ENCODE data around the gene ILF3. TPM values are rescaled to one million over a fixed set of nuclear protein-coding genes. Genes with fewer than 3 reads are reported as not detected.
A peak's percentile ranks its signal among the peaks of the same experiment; 100 is the strongest.

Gene ILF3
- 113 and 194 TPM in 2 replicates for total RNA-seq (2014; rRNA removed; shearing (Covaris generic); ENCODE audit: low replicate concordance)

DNA sequence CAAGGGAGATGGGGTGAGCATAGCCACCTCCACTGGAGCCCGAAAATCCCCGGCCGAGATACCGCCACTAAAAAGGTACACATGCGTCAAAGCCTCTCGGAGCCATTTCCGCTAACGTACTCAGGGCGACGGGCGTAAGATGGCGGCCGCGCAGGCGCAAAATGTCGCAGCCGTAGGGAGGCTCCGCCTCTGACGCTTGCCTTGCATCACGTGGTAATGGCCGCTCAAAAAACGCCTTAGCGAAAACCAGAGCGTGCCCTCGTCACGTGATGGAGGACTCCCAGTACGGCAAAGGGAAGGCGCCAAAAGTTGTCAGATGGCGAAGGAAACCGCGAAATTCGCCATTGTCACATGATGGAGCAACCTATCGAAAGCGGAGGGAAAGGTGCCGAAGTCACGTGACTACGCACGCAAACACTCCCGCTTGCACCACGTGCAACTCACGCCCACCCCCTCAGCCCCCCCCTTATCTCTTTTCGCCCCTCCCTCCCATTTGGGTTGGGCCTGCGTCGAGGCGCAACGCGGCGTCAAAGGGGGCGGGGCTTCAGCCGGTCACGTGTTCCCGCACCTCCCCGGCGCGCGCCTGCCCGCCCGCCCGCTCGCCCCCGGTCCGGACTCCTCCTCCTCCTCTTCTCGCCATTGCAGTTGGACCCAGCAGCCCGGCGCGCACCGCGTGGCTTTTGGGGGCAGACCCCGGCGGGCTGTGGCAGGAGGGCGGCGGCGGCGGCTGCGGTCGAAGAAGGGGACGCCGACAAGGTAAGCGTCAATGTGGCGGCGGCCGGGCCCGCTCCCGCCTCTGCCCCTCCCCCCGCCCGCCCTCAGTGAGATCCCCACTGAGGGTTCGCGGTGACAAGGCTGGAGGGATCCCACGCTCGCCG, at the start of gene ILF3:
TSS of gene ILF3 (plus strand) at position 615 of the 878 bp plus-strand sequence. CDS start 16,260 bp downstream, outside the sequence.
- Histone ChIP-seq H3K27ac (ENCODE audit: low read length) (peak within 1 kb of the TSS; percentile 88), H3K4me1 (ENCODE audit: low read length) (peaks cover 44% of the 10 kb centered on the region), H3K79me2 (ENCODE audit: low read length) (peaks cover 54% of the 10 kb centered on the region), H3K4me2 (ENCODE audit: low read depth, low read length, poor library complexity, severe bottlenecking) (peak within 1 kb of the TSS; percentile 89), H3K9me2 (replicated peaks; ENCODE audit: insufficient read depth, low read length) (no peaks in the 10 kb centered on the region), H3K9me3 (ENCODE audit: low read length) (no peaks in the 10 kb centered on the region), H3K9ac (ENCODE audit: low read length) (peak within 1 kb of the TSS; percentile 99), H2AFZ (ENCODE audit: low read length) (peak within 1 kb of the TSS; percentile 38; the same call in 1 of the 2 replicates), H3K36me3 (ENCODE audit: insufficient read depth, low read length) (peaks cover 25% of the 10 kb centered on the region), H3K27me3 (ENCODE audit: low read length) (no peaks in the 10 kb centered on the region), H3K4me3 (ENCODE audit: low read length) (peak within 1 kb of the TSS; percentile 99), H4K20me1 (ENCODE audit: insufficient read depth, low read depth, low read length) (peaks cover 37% of the 10 kb centered on the region)
- DNase-seq = peak; percentile 100

DNA sequence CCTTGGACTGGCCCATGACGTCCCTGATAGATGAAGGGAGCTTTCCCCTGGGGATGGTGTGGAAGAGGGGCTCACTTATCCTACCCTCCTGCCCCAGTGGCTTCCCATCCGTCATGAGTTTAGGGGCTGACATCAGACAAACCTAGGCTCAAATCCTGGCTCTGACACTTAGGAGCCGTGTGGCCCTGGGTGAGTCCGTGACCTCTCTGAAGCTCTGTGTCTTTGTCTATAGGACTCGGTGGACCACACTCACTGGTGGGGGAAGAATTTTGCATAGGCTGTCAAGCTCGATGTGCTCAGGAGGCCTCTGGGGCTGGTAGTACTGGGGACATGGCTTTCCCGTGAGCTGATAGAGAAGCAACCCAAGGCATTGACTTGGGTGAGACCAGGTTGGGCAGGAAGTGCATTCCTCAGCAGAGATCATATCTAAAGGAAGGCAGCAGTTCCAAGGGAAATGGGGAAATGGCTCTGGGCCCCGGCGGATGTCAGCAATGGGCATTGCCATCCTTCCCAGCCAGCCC, 49.6 kb upstream of the ILF3 start:
- peak; percentile 84 for DNase-seq
- Histone ChIP-seq H3K9ac (ENCODE audit: low read length) (peak overlapping the region; percentile 95), H3K79me2 (ENCODE audit: low read length) (peaks cover 34% of the 10 kb centered on the region), H3K4me2 (ENCODE audit: low read depth, low read length, poor library complexity, severe bottlenecking) (peak overlapping the region; percentile 69), H3K27ac (ENCODE audit: low read length) (peak overlapping the region; percentile 91), H3K4me1 (ENCODE audit: low read length) (peaks cover 22% of the 10 kb centered on the region), H3K4me3 (ENCODE audit: low read length) (peak overlapping the region; percentile 76), H3K36me3 (ENCODE audit: insufficient read depth, low read length) (no peaks in the 10 kb centered on the region), H3K9me3 (ENCODE audit: low read length) (no peaks in the 10 kb centered on the region), H2AFZ (ENCODE audit: low read length) (no peak overlapping the region), H3K27me3 (ENCODE audit: low read length) (no peaks in the 10 kb centered on the region), H4K20me1 (ENCODE audit: insufficient read depth, low read depth, low read length) (no peaks in the 10 kb centered on the region), H3K9me2 (replicated peaks; ENCODE audit: insufficient read depth, low read length) (no peaks in the 10 kb centered on the region)

DNA sequence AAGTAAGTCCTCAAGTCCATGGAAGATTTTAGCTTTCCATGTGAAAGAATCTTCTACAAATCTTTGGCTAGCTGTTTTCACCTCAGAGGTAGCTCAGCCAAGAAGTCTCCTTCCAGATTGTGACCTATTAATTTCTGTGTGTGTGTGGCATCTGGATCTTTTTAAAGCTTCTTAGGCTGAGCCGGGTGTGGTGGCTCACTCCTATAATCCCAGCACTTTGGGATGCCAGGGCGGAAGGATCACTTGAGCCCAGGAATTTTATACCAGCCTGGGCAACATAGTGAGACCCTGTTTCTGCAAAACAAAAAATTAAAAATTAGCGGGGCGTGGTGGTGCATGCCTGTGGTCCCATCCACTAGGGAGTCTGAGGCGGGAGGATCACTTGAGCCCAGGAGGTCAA, 42.2 kb upstream of the ILF3 start:
- Histone ChIP-seq H4K20me1 (ENCODE audit: insufficient read depth, low read depth, low read length) (no peaks in the 10 kb centered on the region), H3K4me2 (ENCODE audit: low read depth, low read length, poor library complexity, severe bottlenecking) (no peak overlapping the region), H3K4me1 (ENCODE audit: low read length) (no peaks in the 10 kb centered on the region), H3K79me2 (ENCODE audit: low read length) (peaks cover 41% of the 10 kb centered on the region), H3K9me2 (replicated peaks; ENCODE audit: insufficient read depth, low read length) (no peaks in the 10 kb centered on the region), H3K27ac (ENCODE audit: low read length) (no peak overlapping the region), H3K9ac (ENCODE audit: low read length) (no peak overlapping the region), H3K36me3 (ENCODE audit: insufficient read depth, low read length) (no peaks in the 10 kb centered on the region), H2AFZ (ENCODE audit: low read length) (no peak overlapping the region), H3K4me3 (ENCODE audit: low read length) (no peak overlapping the region), H3K9me3 (ENCODE audit: low read length) (no peaks in the 10 kb centered on the region), H3K27me3 (ENCODE audit: low read length) (no peaks in the 10 kb centered on the region)
- no peak for DNase-seq

DNA sequence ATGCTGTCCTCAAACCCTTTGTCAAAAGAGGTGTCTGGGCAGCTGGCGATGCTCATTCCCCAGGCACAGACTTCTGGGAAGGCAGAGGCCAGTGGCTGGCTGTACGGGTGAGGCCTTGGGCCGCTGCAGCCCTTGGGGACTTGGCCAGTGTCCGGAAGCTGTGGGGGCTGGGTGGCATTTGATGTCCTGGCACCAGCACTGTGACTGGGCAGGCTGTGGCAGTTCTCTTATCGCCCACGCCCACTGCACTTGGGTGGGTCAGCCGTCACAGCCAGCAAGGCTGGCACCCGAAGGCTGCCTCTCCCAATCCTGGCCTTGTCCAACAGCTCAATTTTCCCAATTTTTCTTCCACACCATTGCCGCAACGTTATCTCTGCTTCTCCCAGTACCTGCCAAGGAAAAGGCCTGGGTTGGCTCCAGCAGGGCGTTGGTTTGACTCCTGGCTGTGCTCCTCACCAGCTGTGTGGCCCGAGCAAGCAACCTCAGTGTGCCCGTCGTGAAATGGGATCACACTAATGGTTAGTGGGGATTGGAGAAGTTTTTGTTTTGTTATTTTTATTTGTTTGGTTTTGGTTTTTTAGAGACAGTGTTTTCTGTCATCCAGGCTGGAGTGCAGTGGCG, 41.5 kb upstream of the ILF3 start:
- Histone ChIP-seq H3K36me3 (ENCODE audit: insufficient read depth, low read length) (no peaks in the 10 kb centered on the region), H3K27me3 (ENCODE audit: low read length) (no peaks in the 10 kb centered on the region), H3K9ac (ENCODE audit: low read length) (no peak overlapping the region), H3K27ac (ENCODE audit: low read length) (no peak overlapping the region), H3K9me2 (replicated peaks; ENCODE audit: insufficient read depth, low read length) (no peaks in the 10 kb centered on the region), H3K4me3 (ENCODE audit: low read length) (no peak overlapping the region), H3K9me3 (ENCODE audit: low read length) (no peaks in the 10 kb centered on the region), H3K4me1 (ENCODE audit: low read length) (no peaks in the 10 kb centered on the region), H4K20me1 (ENCODE audit: insufficient read depth, low read depth, low read length) (no peaks in the 10 kb centered on the region), H3K79me2 (ENCODE audit: low read length) (peaks cover 42% of the 10 kb centered on the region), H2AFZ (ENCODE audit: low read length) (no peak overlapping the region), H3K4me2 (ENCODE audit: low read depth, low read length, poor library complexity, severe bottlenecking) (no peak overlapping the region)
- DNase-seq = no peak

DNA sequence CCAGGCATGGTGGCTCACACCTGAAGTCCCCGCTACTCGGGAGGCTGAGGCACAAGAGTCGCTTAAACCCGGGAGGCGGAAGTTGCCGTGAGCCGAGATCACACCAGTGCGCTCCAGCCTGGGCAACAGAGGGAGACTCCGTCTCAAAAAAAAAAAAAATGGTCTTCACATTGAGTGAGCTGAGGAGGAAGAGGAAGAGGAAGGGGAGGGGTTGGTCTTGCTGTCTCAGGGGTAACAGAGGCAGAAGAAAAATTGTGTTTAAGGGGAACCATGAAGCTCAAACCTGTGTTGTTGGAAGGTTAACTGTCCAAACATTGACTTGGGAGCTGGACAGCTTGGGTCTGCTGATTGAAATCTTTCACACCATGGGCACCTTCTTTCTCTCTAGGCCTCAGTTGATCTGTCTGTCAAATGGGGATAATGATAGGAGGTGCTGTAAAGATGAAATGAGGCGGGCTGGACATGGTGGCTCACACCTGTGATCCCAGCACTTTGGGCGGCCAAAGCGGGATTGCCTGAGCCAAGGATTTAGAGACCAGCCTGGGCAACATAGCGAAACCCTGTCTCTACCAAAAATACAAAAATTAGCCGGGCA, 38.6 kb upstream of the ILF3 start:
- H3K36me3 ChIP-seq (ENCODE audit: insufficient read depth, low read length) = no peaks in the 10 kb centered on the region
- no peak overlapping the region for H3K9ac ChIP-seq (ENCODE audit: low read length)
- no peaks in the 10 kb centered on the region for H3K9me2 ChIP-seq (replicated peaks; ENCODE audit: insufficient read depth, low read length)
- H3K4me3 ChIP-seq (ENCODE audit: low read length) = no peak overlapping the region
- H3K9me3 ChIP-seq (ENCODE audit: low read length) = no peaks in the 10 kb centered on the region
- H2AFZ ChIP-seq (ENCODE audit: low read length) = no peak overlapping the region
- no peak for DNase-seq
- no peak overlapping the region for H3K4me2 ChIP-seq (ENCODE audit: low read depth, low read length, poor library complexity, severe bottlenecking)
- H3K27me3 ChIP-seq (ENCODE audit: low read length) = no peaks in the 10 kb centered on the region
- H3K4me1 ChIP-seq (ENCODE audit: low read length) = no peaks in the 10 kb centered on the region
- H3K27ac ChIP-seq (ENCODE audit: low read length) = no peak overlapping the region
- peaks cover 45% of the 10 kb centered on the region for H3K79me2 ChIP-seq (ENCODE audit: low read length)
- H4K20me1 ChIP-seq (ENCODE audit: insufficient read depth, low read depth, low read length) = 0 out of 2 replicates have a peak, but pooled peaks cover 1% of the 10 kb centered on the region

DNA sequence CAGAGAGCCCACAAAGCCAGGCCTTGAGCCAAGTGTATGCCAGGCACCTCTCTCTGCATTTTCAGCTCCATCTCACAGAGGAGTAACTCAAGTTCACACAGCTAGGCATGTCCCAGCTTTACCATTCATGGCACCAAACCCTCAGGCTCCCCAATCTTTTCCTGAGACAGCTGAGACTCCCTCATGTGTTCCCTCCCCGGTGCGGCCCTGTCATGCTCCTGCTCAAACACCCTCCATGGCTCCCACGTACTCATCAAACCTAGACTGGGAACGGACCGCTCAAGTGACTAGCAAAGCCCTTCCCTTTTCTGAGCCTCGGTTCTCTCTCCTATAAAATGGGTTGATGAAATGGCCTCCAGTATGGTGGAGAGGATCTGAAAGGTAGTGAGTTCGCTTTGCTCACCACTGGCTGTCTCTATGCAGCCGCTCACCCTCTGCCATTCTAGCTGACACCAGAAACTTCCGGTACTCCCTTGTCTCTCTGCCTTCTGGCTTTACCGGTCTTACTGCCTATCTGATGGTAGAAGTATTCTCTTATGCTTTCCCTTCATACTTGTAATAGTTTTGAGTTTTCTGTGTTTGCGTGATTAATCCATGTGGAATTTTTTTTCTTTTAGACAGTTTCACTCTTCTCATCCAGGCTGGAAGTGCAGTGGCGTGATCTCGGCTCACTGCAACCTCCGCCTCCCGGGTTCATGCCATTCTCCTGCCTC, 36.6 kb upstream of the ILF3 start:
- Histone ChIP-seq H3K4me1 (ENCODE audit: low read length) (no peaks in the 10 kb centered on the region), H4K20me1 (ENCODE audit: insufficient read depth, low read depth, low read length) (0 out of 2 replicates have a peak, but pooled peaks cover 5% of the 10 kb centered on the region), H3K9me2 (replicated peaks; ENCODE audit: insufficient read depth, low read length) (no peaks in the 10 kb centered on the region), H3K79me2 (ENCODE audit: low read length) (peaks cover 43% of the 10 kb centered on the region), H3K27ac (ENCODE audit: low read length) (no peak overlapping the region), H3K36me3 (ENCODE audit: insufficient read depth, low read length) (no peaks in the 10 kb centered on the region), H2AFZ (ENCODE audit: low read length) (no peak overlapping the region), H3K4me2 (ENCODE audit: low read depth, low read length, poor library complexity, severe bottlenecking) (no peak overlapping the region), H3K27me3 (ENCODE audit: low read length) (no peaks in the 10 kb centered on the region), H3K9ac (ENCODE audit: low read length) (no peak overlapping the region), H3K4me3 (ENCODE audit: low read length) (no peak overlapping the region), H3K9me3 (ENCODE audit: low read length) (no peaks in the 10 kb centered on the region)
- no peak for DNase-seq

DNA sequence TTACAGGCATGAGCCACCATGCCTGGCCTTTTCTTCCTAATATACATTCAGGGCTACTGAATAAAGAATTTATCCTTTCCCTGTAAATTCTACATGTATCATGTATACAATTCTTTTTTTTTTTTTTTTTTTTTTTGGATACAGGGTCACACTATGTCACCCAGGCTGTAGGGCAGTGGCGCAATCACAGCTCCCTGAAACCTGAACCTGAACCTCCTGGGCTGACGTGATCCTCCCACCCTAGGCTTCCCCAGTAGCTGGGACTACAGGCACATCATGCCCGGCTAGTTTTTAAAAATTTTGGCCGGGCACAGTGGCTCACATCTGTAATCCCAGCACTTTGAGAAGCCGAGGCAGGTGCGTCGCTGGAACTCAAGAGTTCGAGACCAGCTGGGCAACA, 35.3 kb upstream of the ILF3 start:
- no peaks in the 10 kb centered on the region for H3K9me3 ChIP-seq (ENCODE audit: low read length)
- H3K9me2 ChIP-seq (replicated peaks; ENCODE audit: insufficient read depth, low read length) = no peaks in the 10 kb centered on the region
- H3K27me3 ChIP-seq (ENCODE audit: low read length) = no peaks in the 10 kb centered on the region
- no peak for DNase-seq
- H2AFZ ChIP-seq (ENCODE audit: low read length) = no peak overlapping the region
- H3K79me2 ChIP-seq (ENCODE audit: low read length) = peaks cover 40% of the 10 kb centered on the region
- no peak overlapping the region for H3K4me3 ChIP-seq (ENCODE audit: low read length)
- no peak overlapping the region for H3K4me2 ChIP-seq (ENCODE audit: low read depth, low read length, poor library complexity, severe bottlenecking)
- H3K4me1 ChIP-seq (ENCODE audit: low read length) = no peaks in the 10 kb centered on the region
- no peaks in the 10 kb centered on the region for H3K36me3 ChIP-seq (ENCODE audit: insufficient read depth, low read length)
- H3K27ac ChIP-seq (ENCODE audit: low read length) = no peak overlapping the region
- H3K9ac ChIP-seq (ENCODE audit: low read length) = no peak overlapping the region
- H4K20me1 ChIP-seq (ENCODE audit: insufficient read depth, low read depth, low read length) = 0 out of 2 replicates have a peak, but pooled peaks cover 5% of the 10 kb centered on the region

Data from Karpas-422 (cell line).